GM12891 (cell line): ENCODE results near the gene DCAF4.
A peak's percentile ranks its signal among the peaks of the same experiment; 100 is the strongest.

Experiments
- DNase-seq: peaks from one replicate; pipeline ENCODE4 v3.0.0; 2011; ENCODE audit warnings: low spot score; ENCODE audit not compliant: insufficient read length
- FAIRE-seq: peaks from 2 replicates; lab custom pipeline; 2011; peaks lifted over from hg19 to GRCh38; lab: Jason Lieb, UNC
- PAX5 ChIP-seq: IDR thresholded peaks from 2 replicates; pipeline ENCODE4 v1.6.1; 2011; ENCODE audit warnings: low read length, moderate library complexity, mild to moderate bottlenecking; ENCODE audit not compliant: insufficient read depth, severe bottlenecking
- POLR2A ChIP-seq: IDR thresholded peaks from 2 replicates; pipeline ENCODE4 v1.6.1; 2011; ENCODE audit warnings: low read depth, low read length, control low read depth
- POLR2AphosphoS5 ChIP-seq: IDR thresholded peaks from 2 replicates; pipeline ENCODE4 v1.6.1; 2011; ENCODE audit warnings: low read depth, low read length, control low read depth
- POU2F2 ChIP-seq: IDR thresholded peaks from 2 replicates; pipeline ENCODE4 v1.6.1; 2011; ENCODE audit warnings: low read depth, mild to moderate bottlenecking, control low read depth, low read length, moderate library complexity
- SPI1 ChIP-seq: IDR thresholded peaks from 2 replicates; pipeline ENCODE4 v1.6.1; 2011; ENCODE audit warnings: low read depth, low read length, control low read depth
- TAF1 ChIP-seq: IDR thresholded peaks from 2 replicates; pipeline ENCODE4 v1.6.1; 2011; ENCODE audit warnings: low read depth, low read length, control low read depth

DCAF4 gene

DNA sequence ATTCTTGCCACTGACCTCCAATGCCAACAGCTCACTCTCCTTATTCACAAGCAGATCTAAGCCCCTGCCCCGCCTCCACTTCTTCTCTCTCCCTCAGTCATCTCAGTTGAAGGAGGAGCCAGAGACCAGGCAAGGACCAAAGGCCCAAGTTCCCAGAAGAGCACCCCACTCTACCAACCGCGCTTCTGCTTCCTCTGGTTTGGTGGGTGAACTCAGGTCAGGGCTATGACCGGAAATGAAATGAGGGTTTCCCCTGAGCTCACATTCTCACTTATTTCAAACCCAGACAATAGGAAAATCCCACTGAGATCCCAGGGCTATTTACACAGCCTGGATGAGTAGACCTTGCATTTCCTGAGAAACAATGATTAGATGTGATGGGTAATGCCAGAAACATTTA, 42.3 kb upstream of the DCAF4 start:
- FAIRE-seq, result no peak

GRCh38 chr14:72884386-72884785, 41.9 kb upstream of the DCAF4 start:
- TF ChIP-seq POLR2AphosphoS5 (no peak), SPI1 (no peak), POLR2A (no peak), TAF1 (no peak), POU2F2 (no peak), PAX5 (no peak)
- no peak for FAIRE-seq
- DNase-seq, result no peak

More for the DNA sequence above, 42.3 kb upstream of the DCAF4 start:
- DNase-seq, result no peak
- TF ChIP-seq POLR2A, result no peak
- no peak for TF ChIP-seq PAX5
- no peak for TF ChIP-seq SPI1
- no peak for TF ChIP-seq POU2F2
- TF ChIP-seq POLR2AphosphoS5, result no peak
- no peak for TF ChIP-seq TAF1

DNA sequence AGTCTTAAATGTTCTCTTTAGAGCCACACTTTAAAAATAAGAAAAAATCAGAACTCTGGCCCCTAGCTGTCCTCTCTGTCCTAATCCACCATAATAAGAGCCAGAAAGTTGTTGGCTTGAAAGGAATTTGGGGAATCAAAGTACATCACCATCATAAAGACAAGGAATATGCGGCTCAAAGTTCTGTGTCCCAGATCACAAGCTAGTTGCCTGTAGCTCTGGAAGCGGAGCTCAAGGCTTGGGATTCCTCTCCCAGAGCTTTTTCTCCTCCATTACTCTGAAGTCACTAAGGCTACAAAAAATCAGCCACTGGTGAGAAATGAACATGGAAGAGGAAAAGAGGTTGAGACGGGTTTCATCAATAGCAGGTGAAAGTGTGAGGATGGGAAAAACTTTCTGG, 38.8 kb upstream of the DCAF4 start:
- DNase-seq (no peak), FAIRE-seq (no peak)
- TF ChIP-seq PAX5 (no peak), POU2F2 (no peak), POLR2A (no peak), TAF1 (no peak), SPI1 (no peak), POLR2AphosphoS5 (no peak)

DNA sequence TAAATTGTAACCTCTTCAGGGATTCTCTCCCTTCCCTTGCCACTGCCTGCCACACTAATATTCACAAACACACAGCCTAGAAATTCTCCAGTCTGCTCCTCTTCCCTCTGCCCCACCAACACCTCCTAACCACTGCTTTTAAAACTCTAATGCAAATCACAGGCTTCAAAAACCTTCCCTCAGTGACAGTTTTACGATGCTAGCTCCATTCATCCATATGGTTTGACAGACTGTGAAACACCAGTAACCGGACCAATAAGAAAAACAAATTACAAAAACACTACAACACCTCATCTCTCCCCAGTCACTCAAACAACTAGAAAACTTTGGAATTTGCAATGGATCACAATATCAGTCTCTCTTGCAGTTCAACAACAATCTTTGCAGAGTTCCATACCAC, 38.1 kb upstream of the DCAF4 start:
- FAIRE-seq, result no peak
- DNase-seq, result no peak
- no peak for TF ChIP-seq POU2F2
- TF ChIP-seq POLR2AphosphoS5, result no peak

- no peak for DNase-seq
- no peak for FAIRE-seq
- TF ChIP-seq POLR2A, result no peak
- no peak for TF ChIP-seq TAF1
- no peak for TF ChIP-seq POU2F2
- TF ChIP-seq PAX5, result no peak
- TF ChIP-seq SPI1, result no peak
- no peak for TF ChIP-seq POLR2AphosphoS5
Measured at GRCh38 chr14:72888636-72889201, 37.5 kb upstream of the DCAF4 start.

GRCh38 chr14:72889366-72889765, 36.9 kb upstream of the DCAF4 start:
- TF ChIP-seq POU2F2 (no peak), TAF1 (no peak)
- DNase-seq (no peak), FAIRE-seq (no peak)

- TF ChIP-seq POLR2A (no peak), SPI1 (no peak), POU2F2 (no peak), POLR2AphosphoS5 (no peak), TAF1 (no peak), PAX5 (no peak)
- FAIRE-seq, result no peak
- no peak for DNase-seq
Measured at GRCh38 chr14:72891666-72892102, 34.6 kb upstream of the DCAF4 start.

GRCh38 chr14:72892103-72892878, 34.0 kb upstream of the DCAF4 start:
- FAIRE-seq, result peak; percentile 45
- DNase-seq, result no peak
- TF ChIP-seq TAF1 (no peak), SPI1 (no peak), POLR2A (no peak), POLR2AphosphoS5 (no peak), PAX5 (no peak), POU2F2 (no peak)

GRCh38 chr14:72892879-72893635, 33.2 kb upstream of the DCAF4 start:
- peak; percentile 31 for FAIRE-seq
- peak; percentile 35 for DNase-seq
- no peak for TF ChIP-seq SPI1
- TF ChIP-seq POLR2AphosphoS5, result no peak
- TF ChIP-seq PAX5, result no peak
- no peak for TF ChIP-seq TAF1
- TF ChIP-seq POU2F2, result no peak
- TF ChIP-seq POLR2A, result no peak
